ENCODE results near the gene TEX264. TPM values are rescaled to one million over a fixed set of nuclear protein-coding genes. Genes with fewer than 3 reads are reported as not detected.

The TEX264 gene
- polyA plus RNA-seq, 3 donors = 58.3 to 108 (median 80.8) TPM

GRCh38 chr3:51680663-51681230 lies 9.7 kb downstream of the TEX264 start:
- Histone ChIP-seq H3K4me1 (ENCODE audit: control insufficient read depth in 1 of 2, insufficient read depth in 2 of 2, low read length in 2 of 2) (peaks cover 29 to 43% of the 10 kb centered on the region in 2 donors), H3K79me2 (ENCODE audit: insufficient read depth, low read length) (peaks cover 58% of the 10 kb centered on the region), H3K36me3 (replicated peaks in 1 of 2; ENCODE audit: control insufficient read depth in 1 of 2, insufficient read depth in 2 of 2, low read length in 2 of 2) (peaks cover 46 to 66% of the 10 kb centered on the region in 2 donors), H4K20me1 (ENCODE audit: insufficient read depth, low read length) (peaks cover 67% of the 10 kb centered on the region), H3K9me3 (replicated peaks in 1 of 2; ENCODE audit: control insufficient read depth in 1 of 2, insufficient read depth in 1 of 2, low read length in 2 of 2) (no peaks in the 10 kb centered on the region), H3K9ac (ENCODE audit: insufficient read depth, low read length, poor library complexity, severe bottlenecking) (peak overlapping the region; percentile 41), H2AFZ (ENCODE audit: insufficient read depth, low read depth, low read length, poor library complexity, severe bottlenecking) (no peak overlapping the region), H3K4me2 (replicated peaks; ENCODE audit: extremely low read depth, low read length, poor library complexity, severe bottlenecking) (peak overlapping the region; percentile 52), H3K27ac (ENCODE audit: low read depth in 1 of 2, low read length in 2 of 2) (peak overlapping the region; percentile 15 to 55), H3K4me3 (replicated peaks in 1 of 3; ENCODE audit: low read depth in 2 of 3, low read length in 3 of 3) (peak overlapping the region in 1 of 3 experiments; percentile 51), H3K27me3 (ENCODE audit: control insufficient read depth in 2 of 2, insufficient read depth in 2 of 2, low read length in 2 of 2) (no peaks in the 10 kb centered on the region)
- DNase-seq = no peak
- Mint-ChIP-seq H3K4me1 (peaks cover 73% of the 10 kb centered on the region), H3K27ac (peak overlapping the region; percentile 6 to 90 (median 64)), H3K36me3 (peaks cover 54 to 71% of the 10 kb centered on the region in 2 donors), H3K9me3 (no peaks in the 10 kb centered on the region), H3K4me3 (peak overlapping the region in 1 of 2 donors; percentile 72), H3K27me3 (ENCODE audit: low read depth in 3 of 3) (peaks cover 0 to 2% (median 0%) of the 10 kb centered on the region in 3 donors)
- no peak for TF ChIP-seq CTCF (IDR thresholded peaks at IDR 0.05)
- intact Hi-C loops (cut with micrococcal nuclease) = loop anchor here in 1 of 2 donors (5.0 kb wide), 3 partner anchors 38 to 298 kb away; partner anchors contain the start of gene DCAF1
- WGBS (ENCODE audit: insufficient coverage) = 100% methylated on average over 2 of the region's 2 CpGs

GRCh38 chr3:51681453-51681852 lies 10.4 kb downstream of the TEX264 start:
- H3K9me3 ChIP-seq (replicated peaks in 1 of 2; ENCODE audit: control insufficient read depth in 1 of 2, insufficient read depth in 1 of 2, low read length in 2 of 2) = no peaks in the 10 kb centered on the region
- peaks cover 0 to 5% (median 0%) of the 10 kb centered on the region in 3 donors for H3K27me3 Mint-ChIP-seq (ENCODE audit: low read depth in 3 of 3)
- intact Hi-C loops (cut with micrococcal nuclease) = loop anchor here in 1 of 2 donors (5.0 kb wide), 3 partner anchors 39 to 299 kb away; partner anchors contain the start of gene DCAF1
- peak; percentile 12 to 43 (median 33) for DNase-seq
- no peak for TF ChIP-seq CTCF (IDR thresholded peaks at IDR 0.05)
- H3K79me2 ChIP-seq (ENCODE audit: insufficient read depth, low read length) = peaks cover 51% of the 10 kb centered on the region
- no peaks in the 10 kb centered on the region for H3K9me3 Mint-ChIP-seq
- H3K4me2 ChIP-seq (replicated peaks; ENCODE audit: extremely low read depth, low read length, poor library complexity, severe bottlenecking) = peak overlapping the region; percentile 52
- peaks cover 40 to 64% of the 10 kb centered on the region in 2 donors for H3K36me3 ChIP-seq (replicated peaks in 1 of 2; ENCODE audit: control insufficient read depth in 1 of 2, insufficient read depth in 2 of 2, low read length in 2 of 2)
- no peak overlapping the region for H3K9ac ChIP-seq (ENCODE audit: insufficient read depth, low read length, poor library complexity, severe bottlenecking)
- WGBS (ENCODE audit: insufficient coverage) = 0% methylated on average over 2 of the region's 3 CpGs
- peak overlapping the region; percentile 58 to 90 (median 84) for H3K27ac Mint-ChIP-seq
- peak overlapping the region; percentile 3 to 55 for H3K27ac ChIP-seq (ENCODE audit: low read depth in 1 of 2, low read length in 2 of 2)
- peaks cover 36 to 50% of the 10 kb centered on the region in 2 donors for H3K4me1 ChIP-seq (ENCODE audit: control insufficient read depth in 1 of 2, insufficient read depth in 2 of 2, low read length in 2 of 2)
- peaks cover 77% of the 10 kb centered on the region for H3K4me1 Mint-ChIP-seq
- no peak overlapping the region for H2AFZ ChIP-seq (ENCODE audit: insufficient read depth, low read depth, low read length, poor library complexity, severe bottlenecking)
- H4K20me1 ChIP-seq (ENCODE audit: insufficient read depth, low read length) = peaks cover 72% of the 10 kb centered on the region
- H3K36me3 Mint-ChIP-seq = peaks cover 55 to 68% of the 10 kb centered on the region in 2 donors
- H3K27me3 ChIP-seq (ENCODE audit: control insufficient read depth in 2 of 2, insufficient read depth in 2 of 2, low read length in 2 of 2) = no peaks in the 10 kb centered on the region
- H3K4me3 ChIP-seq (replicated peaks in 1 of 3; ENCODE audit: low read depth in 2 of 3, low read length in 3 of 3) = peak overlapping the region in 1 of 3 experiments; percentile 51
- peak overlapping the region; percentile 53 to 72 for H3K4me3 Mint-ChIP-seq
